Kidney (tissue), 14 donors: ENCODE results near the gene CABP7. TPM values are rescaled to one million over a fixed set of nuclear protein-coding genes. Genes with fewer than 3 reads are reported as not detected.

ENCODE experiments used
- DNase-seq, 5 donors: peaks; one replicate each; pipeline ENCODE4 v3.0.0-alpha.2; 2013 to 2020
- FAIRE-seq: peaks from 2 replicates; lab custom pipeline; 2012; peaks lifted over from hg19 to GRCh38; lab: Jason Lieb, UNC
- H3K27ac ChIP-seq, 2 donors: one replicate each; pipeline ENCODE4 v1.7.0; 2013; ENCODE audit warnings: low read depth in 2 of 2, low read length in 2 of 2, inconsistent platforms in 1 of 2
- H3K27me3 ChIP-seq: one replicate; pipeline ENCODE4 v1.7.1; 2013; ENCODE audit warnings: low read length, inconsistent platforms; ENCODE audit not compliant: control insufficient read depth, insufficient read depth
- H3K36me3 ChIP-seq, 3 donors: one replicate each; pipeline versions ENCODE4 v1.7.0 to v1.7.1; 2013; ENCODE audit warnings: low read length in 3 of 3, control low read depth in 1 of 3, inconsistent platforms in 1 of 3; ENCODE audit not compliant: insufficient read depth in 3 of 3, control insufficient read depth in 2 of 3
- H3K4me1 ChIP-seq, 3 donors: one replicate each; pipeline versions ENCODE4 v1.7.0 to v1.7.1; 2013; ENCODE audit warnings: low read length in 3 of 3, inconsistent platforms in 1 of 3, low read depth in 1 of 3; ENCODE audit not compliant: control insufficient read depth in 2 of 3, insufficient read depth in 2 of 3
- H3K4me3 ChIP-seq, 3 donors: one replicate each; pipeline versions ENCODE4 v1.7.0 to v1.8.1; 2013; ENCODE audit warnings: low read length in 3 of 3, control low read depth in 1 of 3, inconsistent platforms in 1 of 3
- H3K9ac ChIP-seq, 3 donors: one replicate each; pipeline versions ENCODE4 v1.7.0 to v1.7.1; 2013; ENCODE audit warnings: low read length in 3 of 3, control low read depth in 1 of 3, inconsistent platforms in 1 of 3
- H3K9me3 ChIP-seq, 3 donors: one replicate each; pipeline versions ENCODE4 v1.7.0 to v1.7.1; 2013; ENCODE audit warnings: low read length in 3 of 3, control low read depth in 1 of 3, inconsistent platforms in 1 of 3; ENCODE audit not compliant: control insufficient read depth in 2 of 3, insufficient read depth in 1 of 3
- intact Hi-C: fragments of 100-400 bp; cut with DNase I; formaldehyde crosslinking; loops from one replicate; pipeline ENCODE4 v1.11.1; 2022
- polyA plus RNA-seq: library from polyadenylated mRNA; stranded (reverse); fragments of 350-450 nt; fragmentation: Illumina TruSeq; extraction: RNeasy Lipid Tissue Mini Kit (QIAGEN cat#74804); gene quantifications from one replicate; pipeline ENCODE4 v1.2.3, GENCODE V29; 2014; ENCODE audit warnings: low read depth, low replicate concordance; ENCODE audit not compliant: insufficient read depth
- total RNA-seq: library from RNA; stranded (reverse); fragmentation: NEBNext Ultra II Directional; extraction: Animal tissue kit (Norgen Biotek cat#: 25700); gene quantifications from one replicate; pipeline ENCODE4 v1.2.1, GENCODE V29; 2021
- TF ChIP-seq, protein P1 (sequence below): IDR thresholded peaks from 3 replicates; pipeline ENCODE4 v1.5.1; 2012; ENCODE audit warnings: mild to moderate bottlenecking, moderate library complexity, borderline replicate concordance; ENCODE audit not compliant: insufficient read depth; ENCODE audit errors: extremely low read depth
- donor health status: control.
- donor health status: control.
- donor health status: control.
- donor health status: control.
- donor health status: control.
- donor health status: DM: yes; HTN: yes; CAD: no.
- donor health status: Normal renal cell carcinoma (clear cell type).

CABP7 gene
- total and polyA plus RNA-seq, 2 donors from 2014 or later, result 0.06 TPM; not detected in 1

DNA sequence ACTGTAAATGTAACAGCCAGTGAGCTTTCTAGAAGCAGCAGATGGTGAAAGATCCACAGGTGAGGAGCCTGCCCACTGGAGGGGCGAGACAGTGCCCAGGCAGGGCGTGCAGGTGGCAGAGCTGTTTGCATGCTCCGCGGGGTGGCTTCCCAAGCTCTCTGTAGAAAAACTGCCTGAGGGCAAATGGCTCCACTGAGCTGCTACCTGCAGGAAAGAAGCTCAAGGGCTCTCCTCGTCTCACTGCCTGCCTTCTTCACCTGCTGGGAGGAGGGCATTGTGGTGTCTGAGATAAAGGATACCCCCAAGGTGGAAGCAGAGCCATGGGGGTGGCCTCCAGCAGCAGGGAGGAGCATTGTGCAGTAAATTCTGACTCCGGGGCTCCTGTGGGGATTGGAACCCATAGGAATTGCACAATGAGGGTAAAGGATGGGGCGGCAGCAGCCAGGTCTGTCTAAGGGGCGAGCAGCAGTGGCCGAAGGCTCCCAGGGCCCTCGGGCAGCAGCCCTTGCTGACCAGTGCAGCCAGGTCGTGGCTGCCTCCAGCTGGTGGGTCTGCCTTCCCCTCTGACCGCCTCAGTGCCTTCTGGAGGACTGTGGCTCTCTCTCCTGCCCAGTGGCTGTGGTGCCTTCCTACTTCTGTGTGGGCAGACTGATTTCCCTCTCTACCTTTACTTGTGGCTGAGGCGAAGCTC is 28.0 kb upstream of the CABP7 start:
- H3K27me3 ChIP-seq, result no peaks in the 10 kb centered on the region
- DNase-seq (no peak), FAIRE-seq (no peak)
- peaks cover 0 to 14% (median 4%) of the 10 kb centered on the region in 3 donors for H3K36me3 ChIP-seq
- TF ChIP-seq, protein P1, sequence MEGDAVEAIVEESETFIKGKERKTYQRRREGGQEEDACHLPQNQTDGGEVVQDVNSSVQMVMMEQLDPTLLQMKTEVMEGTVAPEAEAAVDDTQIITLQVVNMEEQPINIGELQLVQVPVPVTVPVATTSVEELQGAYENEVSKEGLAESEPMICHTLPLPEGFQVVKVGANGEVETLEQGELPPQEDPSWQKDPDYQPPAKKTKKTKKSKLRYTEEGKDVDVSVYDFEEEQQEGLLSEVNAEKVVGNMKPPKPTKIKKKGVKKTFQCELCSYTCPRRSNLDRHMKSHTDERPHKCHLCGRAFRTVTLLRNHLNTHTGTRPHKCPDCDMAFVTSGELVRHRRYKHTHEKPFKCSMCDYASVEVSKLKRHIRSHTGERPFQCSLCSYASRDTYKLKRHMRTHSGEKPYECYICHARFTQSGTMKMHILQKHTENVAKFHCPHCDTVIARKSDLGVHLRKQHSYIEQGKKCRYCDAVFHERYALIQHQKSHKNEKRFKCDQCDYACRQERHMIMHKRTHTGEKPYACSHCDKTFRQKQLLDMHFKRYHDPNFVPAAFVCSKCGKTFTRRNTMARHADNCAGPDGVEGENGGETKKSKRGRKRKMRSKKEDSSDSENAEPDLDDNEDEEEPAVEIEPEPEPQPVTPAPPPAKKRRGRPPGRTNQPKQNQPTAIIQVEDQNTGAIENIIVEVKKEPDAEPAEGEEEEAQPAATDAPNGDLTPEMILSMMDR, result no peak
- no peak overlapping the region for H3K4me3 ChIP-seq
- intact Hi-C loops, result no loop called here
- no peaks in the 10 kb centered on the region for H3K9me3 ChIP-seq
- no peaks in the 10 kb centered on the region for H3K4me1 ChIP-seq
- H3K27ac ChIP-seq, result no peak overlapping the region
- no peak overlapping the region for H3K9ac ChIP-seq

DNA sequence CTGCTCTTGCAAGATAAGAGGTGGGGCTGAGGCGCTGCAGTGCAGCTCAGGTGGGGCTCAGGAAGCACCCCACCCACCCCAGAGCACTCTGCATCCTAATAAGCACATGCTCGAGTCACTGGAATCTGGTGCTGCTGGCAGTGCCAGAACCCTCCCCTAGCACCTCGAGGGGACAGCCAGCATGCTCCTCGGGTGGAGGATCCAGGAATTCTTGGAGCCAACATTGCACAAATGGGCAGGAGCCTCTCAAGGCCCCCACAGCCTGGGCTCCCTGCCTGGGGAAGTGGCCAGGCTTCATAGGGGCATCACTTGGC is 27.5 kb upstream of the CABP7 start:
- Histone ChIP-seq H3K9me3 (no peaks in the 10 kb centered on the region), H3K4me1 (no peaks in the 10 kb centered on the region), H3K9ac (no peak overlapping the region), H3K27me3 (no peaks in the 10 kb centered on the region), H3K4me3 (no peak overlapping the region), H3K27ac (no peak overlapping the region), H3K36me3 (peaks cover 0 to 10% (median 4%) of the 10 kb centered on the region in 3 donors)
- DNase-seq (no peak), FAIRE-seq (no peak)
- intact Hi-C loops, result no loop called here
- TF ChIP-seq, protein P1, result no peak

DNA sequence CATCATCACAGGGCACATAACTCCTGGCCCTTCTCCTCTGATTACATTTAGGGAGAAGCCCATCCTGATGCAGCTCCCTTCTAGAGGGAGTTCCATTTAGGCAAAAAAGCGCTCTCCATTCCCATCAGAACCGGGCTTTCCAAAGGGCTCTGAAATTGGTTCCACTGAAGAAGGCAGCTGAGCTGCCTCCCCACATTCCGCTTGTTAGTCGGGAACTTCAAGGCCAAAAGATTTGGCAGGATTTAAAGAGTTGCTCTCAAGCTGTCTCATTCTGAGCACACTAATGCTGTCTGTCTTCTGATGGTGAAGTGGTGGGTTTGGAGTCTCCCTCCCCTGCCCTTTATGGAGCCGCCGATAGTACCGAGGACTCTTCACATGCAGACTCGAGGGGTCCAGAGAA is 26.6 kb upstream of the CABP7 start:
- DNase-seq (no peak), FAIRE-seq (no peak)
- Histone ChIP-seq H3K27me3 (no peaks in the 10 kb centered on the region), H3K4me3 (no peak overlapping the region), H3K9ac (no peak overlapping the region), H3K36me3 (peaks cover 0 to 10% (median 4%) of the 10 kb centered on the region in 3 donors), H3K4me1 (no peaks in the 10 kb centered on the region), H3K9me3 (no peaks in the 10 kb centered on the region), H3K27ac (no peak overlapping the region)
- intact Hi-C loops, result no loop called here
- TF ChIP-seq, protein P1, result no peak

DNA sequence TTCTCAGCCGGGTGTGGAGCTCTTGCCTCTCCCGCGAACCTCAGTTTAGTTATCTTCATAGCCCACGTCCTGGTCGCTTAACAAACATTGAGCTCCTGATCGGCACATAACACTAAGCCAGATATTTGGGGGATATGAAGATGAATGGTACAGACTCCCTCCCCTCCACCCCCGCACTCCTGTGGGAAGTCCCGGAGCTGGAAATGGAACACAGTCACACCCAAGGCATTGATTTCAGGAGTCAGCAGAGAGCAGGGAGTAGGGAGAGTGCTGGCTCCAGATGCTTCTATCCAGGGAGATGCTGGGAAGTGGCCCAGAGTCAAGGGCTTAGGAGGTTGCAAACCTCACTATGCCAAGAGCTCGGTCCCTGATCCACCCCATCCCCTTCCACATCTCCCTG is 26.1 kb upstream of the CABP7 start:
- Histone ChIP-seq H3K27ac (no peak overlapping the region), H3K4me1 (no peaks in the 10 kb centered on the region), H3K4me3 (no peak overlapping the region), H3K27me3 (no peaks in the 10 kb centered on the region), H3K9ac (no peak overlapping the region), H3K9me3 (no peaks in the 10 kb centered on the region), H3K36me3 (peaks cover 0 to 10% (median 4%) of the 10 kb centered on the region in 3 donors)
- intact Hi-C loops, result no loop called here
- DNase-seq (no peak), FAIRE-seq (no peak)
- TF ChIP-seq, protein P1, result no peak
